SK-N-SH (cell line): ENCODE results near the gene STAT5B.

ENCODE experiments used
- CTCF ChIP-seq: fragments of 200-600 bp; sonication (generic); IDR thresholded peaks from 2 replicates; pipeline ENCODE4 v1.6.1; 2017; ENCODE audit warnings: antibody characterized with exemption, mild to moderate bottlenecking, moderate library complexity
- EP300 ChIP-seq, 2 experiments: IDR thresholded peaks; 2 replicates each; pipeline versions ENCODE4 v1.4.0 to v1.6.1; 2012; ENCODE audit warnings: borderline replicate concordance in 1 of 2, low read depth in 1 of 2, low read length in 1 of 2
- FOSL2 ChIP-seq: IDR thresholded peaks from 2 replicates; pipeline ENCODE4 v1.4.0; 2012; ENCODE audit warnings: low read depth, mild to moderate bottlenecking, moderate library complexity, borderline replicate concordance
- FOXM1 ChIP-seq: IDR thresholded peaks from 2 replicates; pipeline ENCODE4 v1.4.0; 2012; ENCODE audit warnings: low read depth, mild to moderate bottlenecking
- GABPA ChIP-seq: IDR thresholded peaks from 2 replicates; pipeline ENCODE4 v1.4.0; 2012; ENCODE audit warnings: low read depth, mild to moderate bottlenecking
- MAX ChIP-seq: IDR thresholded peaks from 2 replicates; pipeline ENCODE4 v1.4.0; 2012; ENCODE audit warnings: low read depth
- MXI1 ChIP-seq: IDR thresholded peaks from 2 replicates; pipeline ENCODE4 v1.6.1; 2012; ENCODE audit warnings: mild to moderate bottlenecking, low read depth, low read length, improper control_type of control experiment
- POLR2AphosphoS5 ChIP-seq: IDR thresholded peaks from 2 replicates; pipeline ENCODE4 v1.6.1; 2012; ENCODE audit warnings: low read depth, low read length
- RCOR1 ChIP-seq: fragments of 150-350 bp; IDR thresholded peaks from 2 replicates; pipeline ENCODE4 v1.6.1; 2017; ENCODE audit warnings: antibody characterized with exemption, low read length
- REST ChIP-seq: IDR thresholded peaks from 2 replicates; pipeline ENCODE4 v1.6.1; 2012; ENCODE audit warnings: mild to moderate bottlenecking, low read depth, low read length, moderate library complexity
- RXRA ChIP-seq: IDR thresholded peaks from 2 replicates; pipeline ENCODE4 v1.4.0; 2012; ENCODE audit warnings: low read depth, mild to moderate bottlenecking, borderline replicate concordance
- TCF12 ChIP-seq: IDR thresholded peaks from 2 replicates; pipeline ENCODE4 v1.4.0; 2012
- TEAD4 ChIP-seq: IDR thresholded peaks from 2 replicates; pipeline ENCODE4 v1.4.0; 2012; ENCODE audit warnings: mild to moderate bottlenecking, borderline replicate concordance; ENCODE audit not compliant: insufficient read depth

- TF ChIP-seq CTCF, result no peak
- no peak for TF ChIP-seq FOSL2
- no peak for TF ChIP-seq FOXM1
- TF ChIP-seq TCF12, result no peak
- no peak for TF ChIP-seq EP300 (IDR thresholded peaks at IDR 0.05; ENCODE audit: borderline replicate concordance in 1 of 2, low read depth in 1 of 2, low read length in 1 of 2)
- no peak for TF ChIP-seq REST
- no peak for TF ChIP-seq TEAD4
- no peak for TF ChIP-seq POLR2AphosphoS5
- no peak for TF ChIP-seq RCOR1
- no peak for TF ChIP-seq MXI1
- no peak for TF ChIP-seq RXRA
- TF ChIP-seq MAX, result no peak
- TF ChIP-seq GABPA, result no peak
Measured at GRCh38 chr17:42286411-42287221, 10.4 kb upstream of the STAT5B start.
